ENCODE data around the gene TMEM176A.
"Not testable (repeated sequence)": the region's sequence is repeated elsewhere in the genome, so short reads cannot be mapped to it uniquely, and the experiment has no call there.

TMEM176A gene

DNA sequence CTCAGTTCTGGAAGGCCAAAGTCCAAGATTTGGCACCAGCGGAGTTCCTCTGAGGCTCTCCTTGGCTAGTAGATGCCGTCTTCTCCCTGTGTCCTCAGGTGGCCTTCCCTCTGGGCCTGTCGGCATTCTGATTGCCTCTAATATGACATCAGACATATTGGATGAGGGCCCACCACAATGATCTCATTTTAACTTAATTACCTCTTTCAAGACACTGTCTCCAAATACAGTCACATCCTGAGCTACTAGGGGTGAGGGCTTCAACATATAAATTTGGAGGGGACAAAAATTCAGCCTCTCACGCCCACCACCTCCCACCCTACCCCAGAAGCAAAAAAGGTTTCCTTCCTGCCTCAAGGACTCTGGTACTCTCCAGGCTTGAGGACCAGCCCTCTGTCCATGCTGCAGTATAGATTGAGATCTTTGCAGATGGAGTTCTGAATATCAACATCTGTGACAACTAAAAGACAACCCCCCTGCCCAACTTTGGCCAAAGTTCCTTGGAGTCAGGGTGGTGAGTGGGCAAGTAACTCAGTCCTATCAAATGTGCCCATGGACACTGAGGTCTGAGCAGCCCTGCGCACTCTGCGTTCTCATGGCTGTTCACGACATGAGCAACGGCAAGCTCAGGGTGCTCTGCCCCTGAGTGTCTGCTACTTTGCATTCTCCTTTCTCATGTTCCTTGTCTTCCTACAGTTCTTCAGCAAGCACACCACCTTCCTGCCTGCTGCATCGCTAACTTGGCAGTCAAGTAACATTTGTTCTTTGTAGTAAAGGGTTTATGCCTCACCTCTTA is 11.9 kb upstream of the TMEM176A start:
- no peak for DNase-seq (ENCODE audit: low spot score)

DNA sequence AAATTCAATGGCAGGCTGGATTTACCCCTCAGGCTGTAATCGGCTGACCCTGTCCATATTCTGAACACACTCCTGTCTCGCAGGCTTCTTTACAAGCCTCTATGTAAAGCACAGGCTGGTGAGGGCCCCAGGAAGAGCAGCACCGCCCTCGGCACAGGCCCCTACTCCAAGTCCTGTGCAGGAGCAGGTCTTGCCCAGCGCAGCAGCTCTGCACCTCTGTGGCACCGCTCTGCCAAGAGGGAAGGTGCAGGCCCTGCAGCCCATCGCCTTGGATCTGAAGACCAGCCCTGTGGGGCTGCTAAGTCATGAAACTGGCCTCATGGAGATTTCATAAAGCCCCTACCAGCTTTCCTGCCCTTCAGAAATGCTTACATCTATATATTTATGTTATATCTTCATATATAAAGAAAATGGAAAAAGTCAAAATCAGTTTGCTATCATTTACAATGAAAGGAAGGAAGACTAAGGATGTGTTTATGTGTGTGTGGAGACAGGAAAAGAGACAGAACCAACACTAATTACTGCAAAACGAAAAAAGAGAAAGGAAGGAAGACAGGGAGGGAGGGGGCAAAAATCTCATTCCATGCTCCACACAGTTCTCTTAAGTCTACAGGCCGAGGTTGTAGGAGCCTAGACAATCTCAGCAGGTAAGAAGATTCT is 10.0 kb upstream of the TMEM176A start:
- DNase-seq (ENCODE audit: low spot score) = no peak

DNA sequence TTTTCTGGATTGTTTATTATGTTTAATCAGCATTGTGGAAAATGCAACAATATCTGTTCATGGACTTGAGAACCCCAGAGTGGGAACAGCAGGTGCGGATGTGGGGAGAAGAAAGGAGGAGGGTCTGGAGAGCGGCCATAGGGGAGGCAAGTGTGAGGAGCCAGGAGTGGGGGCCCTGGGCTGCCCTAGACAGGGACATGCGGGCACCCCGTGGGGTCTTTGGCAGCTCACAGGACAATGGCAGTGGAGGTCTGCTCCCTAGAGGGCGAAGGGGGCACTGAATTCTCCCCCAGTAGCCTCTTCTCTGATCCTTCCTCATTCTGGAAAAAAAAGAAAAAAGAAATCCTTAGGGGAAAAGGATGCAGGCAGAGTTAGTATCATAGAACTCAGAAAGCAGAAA is 9.3 kb upstream of the TMEM176A start:
- no peak for DNase-seq (ENCODE audit: low spot score)

DNA sequence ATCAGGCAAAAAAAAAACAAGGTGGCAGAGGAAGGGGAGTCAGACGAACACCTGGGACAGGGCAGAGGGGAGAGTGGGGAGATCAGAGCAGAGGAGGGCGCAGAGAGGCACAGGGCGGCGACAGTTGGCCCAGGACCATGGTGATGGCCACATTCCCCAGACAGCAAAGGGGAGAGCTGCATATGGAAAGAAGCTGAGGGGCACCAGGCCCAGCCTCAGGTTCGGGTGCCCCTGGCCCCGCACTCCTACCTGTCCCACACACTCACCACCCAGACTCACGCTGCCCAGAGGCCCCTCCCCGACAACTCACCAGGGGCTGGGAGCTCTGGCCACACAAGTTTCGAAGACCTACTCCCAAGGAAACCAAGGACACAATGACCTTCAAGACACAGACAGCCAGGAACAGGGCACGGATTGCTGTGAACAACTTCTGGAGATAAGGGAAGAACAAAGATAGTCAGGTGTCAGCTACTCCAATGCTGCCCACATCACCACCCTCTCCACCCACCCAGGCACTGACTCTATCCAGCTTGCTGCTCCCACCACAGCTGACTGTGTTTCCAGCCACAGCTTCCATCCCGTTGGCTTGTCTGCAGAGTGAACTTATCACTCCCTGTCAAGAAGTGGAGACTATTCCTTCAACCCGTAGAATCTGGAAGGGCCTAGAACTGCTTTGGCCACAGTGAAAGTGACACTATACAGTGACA is 8.7 kb upstream of the TMEM176A start:
- no peak for DNase-seq (ENCODE audit: low spot score)

DNA sequence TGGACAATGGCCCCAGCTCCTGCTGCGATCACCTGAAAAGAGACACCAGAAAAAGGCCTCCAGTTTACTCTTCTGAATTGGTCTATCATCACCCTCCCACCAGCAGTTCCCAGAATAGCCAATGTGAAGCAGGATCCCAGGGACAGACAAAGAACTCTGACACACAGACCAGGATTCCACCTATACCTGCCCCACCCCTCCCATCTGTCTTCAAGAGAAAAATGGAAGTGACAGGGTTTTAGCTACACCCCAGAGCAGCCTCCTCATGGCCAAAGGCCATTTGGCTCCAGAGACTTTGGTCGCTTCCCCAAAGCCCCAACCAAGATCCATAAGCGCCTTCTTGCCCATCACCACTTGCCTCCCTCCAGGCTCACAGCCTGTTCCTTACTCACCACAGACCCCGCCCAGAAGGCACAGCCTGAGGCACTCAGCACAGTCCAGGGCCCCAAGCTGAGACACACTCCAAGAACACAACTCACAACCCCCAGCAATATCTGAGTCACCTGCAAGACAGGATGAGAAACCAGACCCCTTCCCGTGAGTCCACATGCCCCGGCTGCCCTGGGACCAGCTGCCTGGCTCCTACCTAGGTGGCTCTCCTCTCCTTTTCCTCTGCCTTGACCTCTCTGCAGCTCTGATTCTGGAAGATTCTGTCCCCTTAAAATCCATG is 6.9 kb upstream of the TMEM176A start:
- DNase-seq (ENCODE audit: low spot score) = no peak

DNA sequence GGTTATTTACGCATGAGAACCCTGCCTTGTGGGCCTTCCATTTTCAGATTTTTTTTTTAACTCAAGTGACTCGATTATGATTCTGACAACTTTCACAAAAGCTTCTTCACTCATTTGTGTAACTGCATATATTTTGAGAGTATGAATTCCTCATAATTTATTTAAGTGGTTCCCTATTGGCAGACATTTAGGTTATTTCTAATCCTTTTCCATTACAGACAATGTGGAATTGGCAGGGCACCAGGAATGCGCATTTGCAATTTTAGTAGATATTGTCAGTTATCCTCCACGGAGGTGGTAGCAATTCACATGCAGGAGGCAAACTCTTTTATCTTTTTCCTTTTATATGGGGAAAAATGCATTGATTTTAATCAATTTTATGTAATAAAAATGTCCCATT is 2.9 kb upstream of the TMEM176A start:
- no peak for DNase-seq (ENCODE audit: low spot score)

DNA sequence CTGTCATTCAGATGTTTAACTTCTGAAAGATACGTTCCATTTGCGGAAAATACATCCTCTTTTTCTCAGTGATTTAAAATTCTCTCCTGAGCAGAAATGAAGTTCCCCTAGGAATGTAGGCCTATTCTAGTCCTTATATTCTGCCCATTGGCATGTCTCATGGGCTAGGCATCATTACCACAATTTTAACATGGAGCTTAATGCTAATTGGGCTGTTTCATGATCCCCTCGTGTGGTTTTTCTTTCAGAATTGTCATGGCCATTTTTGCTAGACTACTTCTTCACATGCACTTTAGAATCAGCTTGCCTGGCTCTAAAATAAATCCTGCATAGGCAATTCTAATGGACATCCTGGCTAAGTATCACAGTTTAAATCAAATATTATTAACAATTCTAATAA is 1.4 kb upstream of the TMEM176A start:
- DNase-seq (ENCODE audit: low spot score) = no peak

DNA sequence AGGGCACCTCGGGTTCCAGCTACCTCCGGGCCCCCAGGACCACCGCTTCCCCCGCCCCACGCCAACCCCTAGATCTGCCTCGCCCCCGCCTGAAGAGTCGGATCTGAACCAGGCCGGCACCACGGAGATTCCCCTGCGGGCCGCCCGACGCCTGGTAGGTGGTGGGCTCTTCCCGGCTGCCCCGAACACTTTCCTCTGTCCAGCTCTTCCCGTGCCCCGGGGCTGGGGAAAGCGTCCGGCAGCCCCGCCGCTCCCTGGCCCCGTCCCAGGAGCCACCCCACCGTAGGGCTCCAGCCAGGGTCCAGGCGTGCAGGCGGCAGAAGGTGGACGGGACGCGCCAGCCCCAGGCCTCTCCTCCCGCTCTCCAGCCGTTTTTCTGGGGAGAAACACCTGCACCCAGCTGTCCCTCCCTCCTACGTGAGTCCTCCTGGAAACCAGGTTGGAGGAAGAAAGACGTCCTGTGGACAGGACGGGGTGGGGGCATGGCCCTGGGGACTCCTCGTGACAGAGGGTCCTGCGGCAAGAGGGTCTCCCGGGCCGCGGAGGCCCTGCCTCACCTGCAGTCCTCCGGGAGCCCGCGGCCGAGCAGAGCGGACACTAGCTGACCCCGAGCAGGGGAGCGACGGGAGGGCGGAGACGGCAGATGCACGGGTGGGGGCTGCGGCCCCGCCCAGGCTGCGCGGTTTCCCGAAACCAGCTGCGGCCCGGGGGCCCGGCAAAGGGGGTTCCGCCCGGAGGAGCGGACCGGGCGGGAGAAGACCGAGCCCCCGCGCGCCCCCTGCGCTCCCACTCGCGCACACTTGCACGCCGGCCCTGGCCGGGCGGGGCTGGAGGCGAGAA is 608 bp upstream of the TMEM176A start, which contains the start of gene TMEM176B:
TSS of gene TMEM176B (minus strand) at position 624 of the 840 bp plus-strand sequence. CDS start 3,795 bp downstream, outside the sequence.
- DNase-seq (ENCODE audit: low spot score) = no peak

DNA sequence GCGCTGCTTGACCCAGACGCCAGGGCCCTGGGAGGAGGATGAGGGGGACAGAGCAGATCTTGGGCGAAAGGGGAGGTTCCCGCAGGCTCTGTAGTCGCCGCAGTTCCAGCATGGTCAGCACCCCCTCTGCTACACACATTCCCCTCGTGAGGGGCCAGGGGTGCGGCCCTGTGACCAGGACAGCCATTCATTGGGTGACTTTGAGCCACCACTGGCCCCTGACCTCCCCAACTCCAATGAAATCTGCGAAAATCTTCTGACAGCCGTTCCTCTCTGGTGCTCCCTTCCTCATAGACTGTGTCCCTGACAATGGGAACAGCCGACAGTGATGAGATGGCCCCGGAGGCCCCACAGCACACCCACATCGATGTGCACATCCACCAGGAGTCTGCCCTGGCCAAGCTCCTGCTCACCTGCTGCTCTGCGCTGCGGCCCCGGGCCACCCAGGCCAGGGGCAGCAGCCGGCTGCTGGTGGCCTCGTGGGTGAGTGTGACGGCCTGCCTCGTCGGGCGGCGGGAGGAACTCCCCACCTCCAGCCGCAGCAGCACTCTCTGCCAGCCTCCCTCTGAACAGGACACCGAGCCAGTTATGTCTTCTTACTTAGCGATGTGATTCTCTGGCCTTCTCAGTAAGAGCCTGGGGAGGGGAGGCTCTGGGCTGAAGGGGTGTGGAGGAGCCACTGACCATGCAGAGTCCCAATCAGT is 825 bp downstream of the TMEM176A start:
- DNase-seq (ENCODE audit: low spot score) = no peak

DNA sequence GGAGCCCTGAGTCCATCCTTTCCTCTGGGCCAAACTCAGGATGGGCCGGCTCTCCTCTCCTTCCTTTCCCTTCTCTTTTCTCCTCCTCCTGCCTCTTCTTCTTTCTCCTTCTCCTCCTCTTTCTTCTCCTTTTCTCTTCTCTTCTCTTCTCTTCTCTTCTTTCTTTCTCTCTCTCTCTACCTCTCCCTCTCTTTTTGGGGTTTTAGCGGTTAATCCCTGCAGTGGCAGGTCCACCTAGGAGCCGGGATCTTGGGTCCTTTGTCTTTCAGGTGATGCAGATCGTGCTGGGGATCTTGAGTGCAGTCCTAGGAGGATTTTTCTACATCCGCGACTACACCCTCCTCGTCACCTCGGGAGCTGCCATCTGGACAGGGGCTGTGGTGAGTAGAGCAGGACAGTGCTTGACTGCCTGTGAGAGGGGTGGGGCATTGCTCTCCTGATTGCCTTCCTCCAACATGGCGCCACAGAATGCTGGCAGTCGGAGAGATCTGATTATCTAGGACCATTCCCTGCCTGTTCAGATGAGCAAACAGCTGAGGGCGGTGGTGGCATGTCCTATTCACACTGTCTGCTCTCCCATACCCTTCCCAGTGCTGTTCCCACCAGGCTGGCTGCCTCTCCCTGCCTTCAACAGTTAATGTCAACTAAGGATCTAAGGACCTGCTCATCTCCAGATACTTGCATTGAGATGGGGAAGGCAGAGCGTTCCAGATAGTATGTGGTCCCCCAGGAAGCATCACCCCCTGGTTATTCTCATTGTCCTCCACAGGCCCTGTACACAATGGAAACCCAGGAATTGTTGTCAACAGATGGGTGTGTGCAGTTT is 1.6 kb downstream of the TMEM176A start:
- DNase-seq (ENCODE audit: low spot score) = no peak

DNA sequence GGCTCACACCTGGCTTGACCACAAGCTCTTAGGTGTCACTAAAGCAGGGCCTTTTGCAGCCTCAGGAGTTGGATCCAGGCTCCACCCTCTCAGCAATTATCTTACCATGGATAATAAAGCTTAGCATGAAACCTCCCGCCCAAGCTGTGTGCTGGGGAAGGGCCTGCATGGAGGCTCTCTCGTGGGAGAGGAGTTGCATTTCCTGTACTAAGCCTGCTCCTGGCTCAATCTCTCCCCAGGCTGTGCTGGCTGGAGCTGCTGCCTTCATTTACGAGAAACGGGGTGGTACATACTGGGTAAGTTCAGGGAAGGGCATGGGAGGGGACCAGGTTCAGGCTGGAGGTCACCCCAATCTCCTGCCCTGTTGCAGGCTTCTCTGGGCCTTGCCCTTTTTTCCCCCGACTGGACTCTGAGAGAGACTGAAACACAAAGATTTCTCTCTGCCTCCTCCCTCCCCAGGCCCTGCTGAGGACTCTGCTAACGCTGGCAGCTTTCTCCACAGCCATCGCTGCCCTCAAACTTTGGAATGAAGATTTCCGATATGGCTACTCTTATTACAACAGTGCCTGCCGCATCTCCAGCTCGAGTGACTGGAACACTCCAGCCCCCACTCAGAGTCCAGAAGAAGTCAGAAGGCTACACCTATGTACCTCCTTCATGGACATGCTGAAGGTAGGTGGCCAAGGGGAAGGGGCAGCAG is 2.7 kb downstream of the TMEM176A start:
- DNase-seq (ENCODE audit: low spot score) = no peak

DNA sequence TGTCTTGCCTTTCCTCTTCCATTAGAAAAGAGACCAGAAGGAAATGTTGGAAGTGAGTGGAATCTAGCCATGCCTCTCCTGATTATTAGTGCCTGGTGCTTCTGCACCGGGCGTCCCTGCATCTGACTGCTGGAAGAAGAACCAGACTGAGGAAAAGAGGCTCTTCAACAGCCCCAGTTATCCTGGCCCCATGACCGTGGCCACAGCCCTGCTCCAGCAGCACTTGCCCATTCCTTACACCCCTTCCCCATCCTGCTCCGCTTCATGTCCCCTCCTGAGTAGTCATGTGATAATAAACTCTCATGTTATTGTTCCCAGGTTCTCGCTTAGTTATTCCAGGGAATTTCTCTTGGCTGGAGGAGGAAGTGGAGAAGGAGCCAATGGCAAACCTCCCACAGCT is 4.2 kb downstream of the TMEM176A start:
- DNase-seq (ENCODE audit: low spot score) = no peak

DNA sequence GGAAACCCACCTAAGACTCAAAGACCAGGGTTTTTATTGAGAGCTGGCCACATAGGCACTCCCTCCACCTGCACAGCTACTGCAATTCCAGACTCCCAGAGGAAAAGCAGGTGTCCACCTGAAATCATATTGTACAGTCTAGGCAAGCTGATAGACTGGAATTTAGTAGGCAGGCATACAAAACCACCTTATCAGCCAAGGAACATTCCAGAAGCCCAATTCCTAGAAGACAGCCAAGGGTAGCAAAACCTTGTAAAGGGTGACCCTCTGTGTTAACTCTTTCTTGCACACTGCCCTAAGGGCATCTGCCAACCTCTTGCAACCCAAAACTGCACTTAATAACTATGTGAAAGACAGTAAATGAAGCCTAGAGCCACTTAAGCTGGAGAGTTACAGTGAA is 5.3 kb downstream of the TMEM176A start:
- DNase-seq (ENCODE audit: low spot score) = no peak

DNA sequence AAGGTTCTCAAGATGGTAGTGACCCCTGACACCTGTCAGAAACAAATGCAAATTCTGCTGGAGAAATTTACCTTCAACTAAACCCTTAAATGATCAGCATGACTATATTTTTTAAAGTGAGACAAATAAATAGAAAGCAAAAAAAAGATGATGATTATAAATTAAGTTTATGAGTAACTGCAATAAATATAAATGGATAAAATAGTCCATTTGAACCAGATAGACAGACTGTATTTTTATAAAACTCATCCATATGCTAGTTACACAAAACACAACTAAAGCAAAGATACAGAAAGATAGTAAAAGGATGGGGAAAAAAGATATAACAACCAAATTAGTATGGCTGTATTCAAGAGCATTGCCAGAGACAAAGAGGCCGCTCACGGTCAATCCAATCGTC is 5.9 kb downstream of the TMEM176A start:
- DNase-seq (ENCODE audit: low spot score) = no peak

DNA sequence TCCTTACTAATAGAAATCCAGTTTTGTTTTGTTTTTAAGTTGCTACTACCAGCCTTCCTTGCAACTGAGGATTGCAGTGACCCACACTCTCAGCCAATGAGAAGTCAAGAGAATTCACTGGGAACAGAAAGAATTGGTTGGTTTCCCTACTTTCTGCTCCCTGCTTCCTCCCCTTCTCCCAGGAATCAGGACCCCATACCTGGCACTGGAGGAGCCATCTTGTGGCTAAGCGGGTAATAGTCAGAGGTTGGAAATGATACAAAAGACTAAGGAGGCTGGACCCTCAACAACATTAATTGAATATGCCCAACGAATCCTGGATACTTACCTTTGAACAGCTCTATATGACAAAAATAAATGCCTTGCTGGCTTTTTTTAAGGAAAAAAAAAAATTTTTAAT is 6.3 kb downstream of the TMEM176A start:
- DNase-seq (ENCODE audit: low spot score) = no peak

DNA sequence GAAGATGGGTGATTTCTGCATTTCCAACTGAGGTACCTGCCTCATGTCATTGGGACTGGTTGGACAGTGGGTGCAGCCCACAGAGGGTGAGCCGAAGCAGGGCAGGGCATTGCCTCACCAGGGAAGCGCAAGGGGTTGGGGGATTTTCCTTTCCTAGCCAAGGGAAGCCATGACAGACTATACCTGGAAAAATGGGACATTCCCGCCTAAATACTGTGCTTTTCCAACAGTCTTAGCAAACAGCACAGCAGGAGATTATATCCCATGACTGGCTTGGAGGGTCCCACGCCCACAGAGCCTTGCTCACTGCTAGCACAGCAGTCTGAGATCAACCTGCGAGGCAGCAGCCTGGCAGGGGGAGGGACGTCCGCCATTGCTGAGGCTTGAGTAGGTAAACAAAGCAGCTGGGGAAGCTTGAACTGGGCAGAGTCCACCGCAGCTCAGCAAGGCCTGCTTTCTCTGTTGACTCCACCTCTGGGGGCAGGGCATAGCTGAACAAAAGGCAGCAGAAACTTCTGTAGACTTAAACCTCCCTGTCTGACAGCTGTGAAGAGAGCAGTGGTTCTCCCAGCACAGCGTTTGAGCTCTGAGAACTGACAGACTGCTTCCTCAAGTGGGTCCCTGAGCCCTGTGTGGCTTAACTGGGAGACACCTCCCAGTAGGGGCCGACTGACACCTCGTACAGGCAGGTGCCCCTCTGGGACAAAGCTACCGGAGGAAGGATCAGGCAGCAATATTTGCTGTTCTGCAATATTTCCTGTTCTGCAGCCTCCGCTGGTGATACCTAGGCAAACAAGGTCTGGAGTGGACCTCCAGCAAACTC is 7.3 kb downstream of the TMEM176A start:
- DNase-seq (ENCODE audit: low spot score) = not testable (repeated sequence)

DNA sequence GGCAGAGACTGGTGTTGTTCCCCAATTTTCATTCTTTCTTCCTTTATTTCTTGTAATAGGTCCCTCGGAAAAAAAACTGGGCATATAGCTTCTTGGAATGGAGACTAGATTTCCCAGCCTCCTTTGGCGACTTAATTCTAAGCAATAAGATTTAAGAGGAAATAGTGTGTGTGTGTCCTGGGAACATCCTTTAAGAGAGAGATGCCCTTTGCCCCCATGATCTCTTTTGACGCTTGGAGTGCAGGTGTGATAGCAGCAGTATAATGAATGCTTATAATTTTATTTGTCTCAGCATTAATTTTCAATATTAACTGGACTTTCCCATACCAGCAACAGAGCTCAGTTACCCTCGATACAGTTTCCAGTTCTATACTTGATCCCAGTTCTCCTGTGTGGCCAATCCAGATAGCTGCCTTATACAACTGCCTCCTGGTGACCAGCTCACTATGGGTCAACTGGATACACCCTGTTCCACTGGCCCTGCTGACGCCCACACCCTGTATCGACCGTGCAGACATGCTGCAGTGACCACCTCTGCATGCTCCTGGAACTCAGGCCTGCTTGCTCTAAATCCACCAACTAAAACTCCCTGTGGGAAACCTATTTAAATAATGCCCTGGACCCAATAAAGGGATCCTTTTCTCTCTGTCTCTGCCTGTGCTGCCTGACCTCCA is 13.9 kb downstream of the TMEM176A start:
- no peak for DNase-seq (ENCODE audit: low spot score)

DNA sequence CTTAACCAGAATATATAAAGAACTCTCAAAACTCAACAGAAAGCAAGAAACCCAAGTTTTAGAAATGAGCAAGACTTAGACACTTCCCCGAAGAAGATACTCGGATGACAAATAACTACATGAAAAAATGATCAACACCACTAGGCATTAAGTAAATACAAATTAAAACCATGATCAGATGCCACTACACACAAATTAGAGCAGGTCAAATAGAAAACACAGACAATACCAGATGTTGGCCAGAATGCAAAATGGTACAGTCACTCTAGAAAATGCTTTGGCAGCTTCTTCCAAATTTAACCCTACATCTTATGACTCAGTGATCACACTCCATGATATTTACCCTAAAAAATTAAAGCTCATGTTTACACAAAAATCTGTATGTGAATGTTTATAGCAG is 18.4 kb downstream of the TMEM176A start:
- no peak for DNase-seq (ENCODE audit: low spot score)
